ENCODE measurements around the gene INCA1. TPM values are rescaled to one million over a fixed set of nuclear protein-coding genes. Genes with fewer than 3 reads are reported as not detected.

The INCA1 gene
- total and polyA plus RNA-seq, 2 of the 13 experiments (the other 11 are each of a cell fraction or from before 2014, with no cell fraction given): 0.93 to 2.6 TPM

GRCh38 chr17:4969551-4970173 lies 27.7 kb downstream of the INCA1 start:
- no TSS peak for BruUV-seq (replicated peaks)
- intact Hi-C loops (cut with micrococcal nuclease; ENCODE audit: unreplicated experiment): loop anchor here (5.0 to 10.0 kb wide), 2 partner anchors 62 to 255 kb away; partner anchors contain the start of gene ARRB2
- in situ Hi-C loops (cut with HindIII; ENCODE audit: extremely low pct_ligation_motif_present, low pct_unique_long_range_greater_than_20kb): no loop called here
- Histone ChIP-seq H3K4me2 (ENCODE audit: low read depth, low read length) (peak overlapping the region; percentile 82), H3K36me3 (replicated peaks in 1 of 2; ENCODE audit: control insufficient read depth in 1 of 2, insufficient read depth in 2 of 2, low read length in 2 of 2) (peaks cover 0 to 13% of the 10 kb centered on the region in 2 experiments; a peak in 3 of 5 replicates), H2AFZ (ENCODE audit: low read length) (no peak overlapping the region), H3K27ac (ENCODE audit: extremely low read length, insufficient read depth, low read length) (peak overlapping the region; percentile 92), H4K20me1 (ENCODE audit: insufficient read depth, low read length) (no peaks in the 10 kb centered on the region), H3K9ac (ENCODE audit: insufficient read depth, low read depth, low read length) (peak overlapping the region; percentile 91), H3K9me3 (ENCODE audit: low read length) (no peaks in the 10 kb centered on the region), H3K4me1 (ENCODE audit: insufficient read depth, low read length) (peaks cover 31% of the 10 kb centered on the region), H3K4me3 (replicated peaks in 1 of 3; ENCODE audit: insufficient read depth in 1 of 3, low read depth in 2 of 3, low read length in 3 of 3) (peak overlapping the region; percentile 72 to 88 (median 77)), H3K79me2 (ENCODE audit: insufficient read depth, low read length) (peaks cover 27% of the 10 kb centered on the region), H3K27me3 (ENCODE audit: control insufficient read depth in 1 of 2, insufficient read depth in 2 of 2, low read length in 2 of 2) (no peaks in the 10 kb centered on the region; a peak in 1 of 5 replicates)
- 0% methylated on average over 8 of the region's 16 CpGs for WGBS (ENCODE audit: low lambda C conversion rate)
- peak; percentile 46 for DNase-seq (ENCODE audit: low spot score)
- CTCF ChIA-PET (ENCODE audit: low intra/inter-chr PET ratio, low total read pairs): no interaction called here
- ATAC-seq: peak; percentile 1; the same call in 1 of the 3 replicates
- peak; percentile 37 for FAIRE-seq
- POLR2A ChIA-PET: interaction anchor here (0.6 to 10.5 kb wide), 16 partner anchors 10 to 402 kb away, joined by 3 to 273 read pairs (median 12); partner anchors contain the start of genes CAMTA2, ENO3, INCA1 and KIF1C
- TF ChIP-seq RFXAP (CRISPR knock-in tag; IDR thresholded peaks at IDR 0.05; ENCODE audit: borderline replicate concordance): 0 out of 2 replicates have a peak, but pooled peaks have one; percentile 32
- no peak for TF ChIP-seq PCBP2 (optimal IDR thresholded peaks at IDR 0.05; ENCODE audit: low read depth, low read length, poor library complexity, severe bottlenecking)
- TF ChIP-seq ZBTB20 (CRISPR knock-in tag; IDR thresholded peaks at IDR 0.05; ENCODE audit: borderline replicate concordance, low read depth): no peak
- no peak; the same call in 1 of the 2 replicates for TF ChIP-seq MAZ (IDR thresholded peaks at IDR 0.05; ENCODE audit: borderline replicate concordance, low read depth, low read length)
- peak; percentile 82; the same call in 1 of the 2 replicates for TF ChIP-seq MAZ (CRISPR knock-in tag; IDR thresholded peaks at IDR 0.05; ENCODE audit: low read depth)
- TF ChIP-seq POGK (CRISPR knock-in tag; conservative IDR thresholded peaks at IDR 0.05): no peak
- no peak for TF ChIP-seq MED8 (CRISPR knock-in tag; IDR thresholded peaks at IDR 0.05; ENCODE audit: insufficient replicate concordance)
- TF ChIP-seq ZZZ3 (CRISPR knock-in tag; IDR thresholded peaks at IDR 0.05; ENCODE audit: borderline replicate concordance): no peak
- TF ChIP-seq TBX2 (CRISPR knock-in tag; IDR thresholded peaks at IDR 0.05; ENCODE audit: borderline replicate concordance): peak; percentile 58
- TF ChIP-seq SRY (CRISPR knock-in tag; IDR thresholded peaks at IDR 0.05): 0 out of 2 replicates have a peak, but pooled peaks have one; percentile 18
- TF ChIP-seq PHF8 (CRISPR knock-in tag; IDR thresholded peaks at IDR 0.05): 0 out of 2 replicates have a peak, but pooled peaks have one; percentile 31
- TF ChIP-seq ELF3 (CRISPR knock-in tag; IDR thresholded peaks at IDR 0.05): peak; percentile 18; the same call in 1 of the 2 replicates
- 0 out of 2 replicates have a peak, but pooled peaks have one; percentile 28 for TF ChIP-seq MED1 (CRISPR knock-in tag; IDR thresholded peaks at IDR 0.05)
- peak; percentile 67 for TF ChIP-seq XRCC5 (optimal IDR thresholded peaks at IDR 0.05; ENCODE audit: low read length)
- TF ChIP-seq ZNF687 (CRISPR knock-in tag; IDR thresholded peaks at IDR 0.05): peak; percentile 42; the same call in 1 of the 2 replicates
- 0 out of 2 replicates have a peak, but pooled peaks have one; percentile 29 for TF ChIP-seq ZNF761 (CRISPR knock-in tag; conservative IDR thresholded peaks at IDR 0.05)
- no peak for TF ChIP-seq ZNF30 (CRISPR knock-in tag; IDR thresholded peaks at IDR 0.05)
- no peak; the same call in 1 of the 2 replicates for TF ChIP-seq ZNF572 (CRISPR knock-in tag; IDR thresholded peaks at IDR 0.05)

Data from HepG2 (cell line).